Measurements from ENCODE around the gene LPIN1.

- TF ChIP-seq POLR2A (IDR thresholded peaks at IDR 0.05) (no peak), CTCF (IDR thresholded peaks at IDR 0.05) (no peak), EP300 (IDR thresholded peaks at IDR 0.05) (no peak)
These were observed 49.2 kb downstream of the LPIN1 start for GRCh38 chr2:11795590-11795989.
